ENCODE results near the gene SHQ1.

Gene SHQ1

GRCh38 chr3:72754582-72754981, 93.7 kb downstream of the SHQ1 start:
- H3K4me3 ChIP-seq (ENCODE audit: low read depth, low read length) = no peak overlapping the region
- no peak for DNase-seq (ENCODE audit: low read depth, low spot score)
- ChIA-PET CTCF (no interaction called here), POLR2A (no interaction called here)
- TF ChIP-seq CTCF (IDR thresholded peaks at IDR 0.05; ENCODE audit: insufficient read depth, low read length, missing control alignments) = no peak

- CTCF ChIA-PET = interaction anchor here (0.9 to 1.0 kb wide), 2 partner anchors 88 to 879 kb away, joined by 3 read pairs; no protein-coding TSS in a partner anchor
- no peak for TF ChIP-seq CTCF (IDR thresholded peaks at IDR 0.05; ENCODE audit: insufficient read depth, low read length, missing control alignments)
- POLR2A ChIA-PET = no interaction called here
Observed at GRCh38 chr3:72753495-72753894, 94.8 kb downstream of the SHQ1 start.

GRCh38 chr3:72750405-72750965, 97.8 kb downstream of the SHQ1 start:
- no peak for TF ChIP-seq CTCF (IDR thresholded peaks at IDR 0.05; ENCODE audit: insufficient read depth, low read length, missing control alignments)
- ChIA-PET POLR2A (no interaction called here), CTCF (no interaction called here)
- no peak for DNase-seq (ENCODE audit: low read depth, low spot score)
- H3K4me3 ChIP-seq (ENCODE audit: low read depth, low read length) = no peak overlapping the region

More at GRCh38 chr3:72753495-72753894, 94.8 kb downstream of the SHQ1 start:
- DNase-seq (ENCODE audit: low read depth, low spot score) = no peak
- no peak overlapping the region for H3K4me3 ChIP-seq (ENCODE audit: low read depth, low read length)

GRCh38 chr3:72748659-72749058, 99.6 kb downstream of the SHQ1 start:
- no peak overlapping the region for H3K4me3 ChIP-seq (ENCODE audit: low read depth, low read length)
- POLR2A ChIA-PET = no interaction called here
- CTCF ChIA-PET = no interaction called here
- DNase-seq (ENCODE audit: low read depth, low spot score) = no peak
- TF ChIP-seq CTCF (IDR thresholded peaks at IDR 0.05; ENCODE audit: insufficient read depth, low read length, missing control alignments) = no peak

- DNase-seq (ENCODE audit: low read depth, low spot score) = peak; percentile 51
- no peak for TF ChIP-seq CTCF (IDR thresholded peaks at IDR 0.05; ENCODE audit: insufficient read depth, low read length, missing control alignments)
- CTCF ChIA-PET = no interaction called here
- POLR2A ChIA-PET = no interaction called here
- H3K4me3 ChIP-seq (ENCODE audit: low read depth, low read length) = no peak overlapping the region
Observed at GRCh38 chr3:72746430-72747411, 101.5 kb downstream of the SHQ1 start.
